DOHH2 (cell line): ENCODE data around the gene DDX49.
A peak's percentile ranks its signal among the peaks of the same experiment; 100 is the strongest.

Source experiments
- H3F3A ChIP-seq: fragments of 200-600 bp; sonication (generic), shearing (Covaris generic); 2 replicates; pipeline ENCODE4 v1.6.0; 2016; ENCODE audit warnings: antibody characterized with exemption, mild to moderate bottlenecking; ENCODE audit not compliant: control insufficient read depth, insufficient read depth
- H3K27ac ChIP-seq: fragments of 200-600 bp; sonication (generic); 2 replicates; pipeline ENCODE4 v1.5.1; 2014; ENCODE audit warnings: low read depth, mild to moderate bottlenecking, low read length, moderate library complexity
- H3K27me3 ChIP-seq: fragments of 200-600 bp; sonication (generic); 2 replicates; pipeline ENCODE4 v1.6.1; 2014; ENCODE audit warnings: mild to moderate bottlenecking, low read length, mixed read lengths; ENCODE audit not compliant: control insufficient read depth
- H3K36me3 ChIP-seq: fragments of 200-600 bp; sonication (generic); 2 replicates; pipeline ENCODE4 v1.6.1; 2014; ENCODE audit warnings: mild to moderate bottlenecking, low read length, moderate library complexity, mixed read lengths; ENCODE audit not compliant: control insufficient read depth
- H3K4me1 ChIP-seq: fragments of 200-600 bp; sonication (generic); 2 replicates; pipeline ENCODE4 v1.6.1; 2014; ENCODE audit warnings: mild to moderate bottlenecking, low read length, mixed read lengths; ENCODE audit not compliant: control insufficient read depth
- H3K4me2 ChIP-seq: fragments of 200-600 bp; sonication (generic); 2 replicates; pipeline ENCODE4 v1.6.0; 2014; ENCODE audit warnings: mild to moderate bottlenecking, low read length, moderate library complexity
- H3K4me3 ChIP-seq: fragments of 200-600 bp; sonication (generic); 2 replicates; pipeline ENCODE4 v1.5.1; 2014; ENCODE audit warnings: mild to moderate bottlenecking, low read length, mixed read lengths
- H3K79me2 ChIP-seq: fragments of 200-600 bp; sonication (generic); 2 replicates; pipeline ENCODE4 v1.6.1; 2014; ENCODE audit warnings: mild to moderate bottlenecking, low read length, mixed read lengths; ENCODE audit not compliant: control insufficient read depth
- H3K9me2 ChIP-seq: fragments of 200-600 bp; sonication (generic); replicated peaks from 2 replicates; pipeline ENCODE4 v1.6.1; 2014; ENCODE audit warnings: mild to moderate bottlenecking, low read length, mixed read lengths; ENCODE audit not compliant: control insufficient read depth
- H3K9me3 ChIP-seq: fragments of 200-600 bp; sonication (generic); 2 replicates; pipeline ENCODE4 v1.6.1; 2014; ENCODE audit warnings: antibody characterized with exemption, low read length, mixed read lengths; ENCODE audit not compliant: control insufficient read depth, insufficient read depth
- H4K20me1 ChIP-seq: fragments of 200-600 bp; sonication (generic); 2 replicates; pipeline ENCODE4 v1.6.0; 2014; ENCODE audit warnings: low read depth, mild to moderate bottlenecking, antibody characterized with exemption, low read length, moderate library complexity; ENCODE audit not compliant: control insufficient read depth, insufficient read depth
- CTCF ChIP-seq: fragments of 200-600 bp; sonication (generic); IDR thresholded peaks from one replicate; pipeline ENCODE4 v1.5.1; 2014; ENCODE audit warnings: antibody characterized with exemption, mild to moderate bottlenecking, low read depth, low read length; ENCODE audit not compliant: poor library complexity, severe bottlenecking
- EZH2phosphoT487 ChIP-seq: fragments of 200-600 bp; sonication (generic); IDR thresholded peaks from 2 replicates; pipeline ENCODE4 v1.6.1; 2017; ENCODE audit warnings: borderline replicate concordance, mild to moderate bottlenecking, antibody characterized with exemption, low read length, moderate library complexity, mixed read lengths

The DDX49 gene

GRCh38 chr19:18895038-18895823 is 24.3 kb upstream of the DDX49 start:
- H3K4me3 ChIP-seq = peak overlapping the region; percentile 46; the same call in 1 of the 2 replicates
- H3K4me2 ChIP-seq = peak overlapping the region; percentile 50
- no peaks in the 10 kb centered on the region for H3F3A ChIP-seq
- TF ChIP-seq CTCF = no peak
- TF ChIP-seq EZH2phosphoT487 = no peak
- H3K4me1 ChIP-seq = peaks cover 20% of the 10 kb centered on the region
- no peaks in the 10 kb centered on the region for H3K79me2 ChIP-seq
- H3K9me2 ChIP-seq = no peaks in the 10 kb centered on the region
- H4K20me1 ChIP-seq = no peaks in the 10 kb centered on the region
- no peaks in the 10 kb centered on the region for H3K9me3 ChIP-seq
- H3K27me3 ChIP-seq = peaks cover 34% of the 10 kb centered on the region
- no peak overlapping the region for H3K27ac ChIP-seq
- peaks cover 4% of the 10 kb centered on the region; the same call in 1 of the 2 replicates for H3K36me3 ChIP-seq

DNA sequence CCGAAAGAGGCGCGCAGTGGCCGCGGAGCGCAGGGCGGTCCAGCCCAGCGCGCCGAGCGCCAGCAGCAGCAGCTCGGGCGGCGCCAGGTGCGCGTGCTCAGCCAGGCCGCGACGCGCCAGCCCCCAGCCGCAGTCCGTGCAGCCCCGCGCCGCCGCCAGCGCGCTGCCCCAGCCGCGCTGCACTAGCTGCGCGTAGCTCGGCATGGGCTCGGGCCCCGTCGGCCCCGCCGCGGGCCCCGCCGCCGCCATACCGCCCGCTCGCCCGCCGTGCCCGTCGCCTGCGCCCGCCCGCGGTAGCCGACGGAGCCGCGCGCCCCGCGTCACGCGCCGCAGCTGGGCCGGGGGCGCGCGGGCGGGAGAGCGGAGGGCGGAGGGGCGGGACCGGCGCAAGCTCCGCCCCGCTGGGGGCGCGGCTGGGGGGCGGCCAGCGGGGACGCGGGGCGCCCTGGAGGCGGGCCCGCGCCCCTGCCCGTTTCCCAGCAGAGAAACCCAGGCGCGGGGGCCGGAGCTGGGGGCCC is 23.6 kb upstream of the DDX49 start, which contains the start of gene CERS1:
TSS of gene CERS1 (minus strand) at position 335 of the 518 bp plus-strand sequence. CDS start at position 249, 86 bp downstream.
- H3K79me2 ChIP-seq = no peaks in the 10 kb centered on the region
- TF ChIP-seq EZH2phosphoT487 (no peak), CTCF (no peak)
- peak within 1 kb of the TSS; percentile 50 for H3K4me2 ChIP-seq
- no peaks in the 10 kb centered on the region for H3K9me3 ChIP-seq
- no peaks in the 10 kb centered on the region for H3F3A ChIP-seq
- peaks cover 20% of the 10 kb centered on the region for H3K4me1 ChIP-seq
- no peaks in the 10 kb centered on the region for H3K9me2 ChIP-seq
- H3K27me3 ChIP-seq = peaks cover 34% of the 10 kb centered on the region
- H3K4me3 ChIP-seq = peak within 1 kb of the TSS; percentile 46; the same call in 1 of the 2 replicates
- H3K36me3 ChIP-seq = peaks cover 4% of the 10 kb centered on the region; the same call in 1 of the 2 replicates
- no peaks in the 10 kb centered on the region for H4K20me1 ChIP-seq
- no peak within 1 kb of the TSS for H3K27ac ChIP-seq

- H3K4me2 ChIP-seq = no peak overlapping the region
- peaks cover 7% of the 10 kb centered on the region; the same call in 1 of the 2 replicates for H3K36me3 ChIP-seq
- no peak for TF ChIP-seq CTCF
- TF ChIP-seq EZH2phosphoT487 = peak; percentile 66; the same call in 1 of the 2 replicates
- H3K9me2 ChIP-seq = no peaks in the 10 kb centered on the region
- no peaks in the 10 kb centered on the region for H3F3A ChIP-seq
- peaks cover 20% of the 10 kb centered on the region for H3K4me1 ChIP-seq
- no peak overlapping the region for H3K27ac ChIP-seq
- no peaks in the 10 kb centered on the region for H4K20me1 ChIP-seq
- H3K4me3 ChIP-seq = no peak overlapping the region
- no peaks in the 10 kb centered on the region for H3K9me3 ChIP-seq
- peaks cover 34% of the 10 kb centered on the region for H3K27me3 ChIP-seq
- no peaks in the 10 kb centered on the region for H3K79me2 ChIP-seq
Measured at GRCh38 chr19:18896421-18896841, 23.1 kb upstream of the DDX49 start.
